A673 (cell line): ENCODE measurements around the gene BOLA1.
"Not testable (repeated sequence)": the region's sequence is repeated elsewhere in the genome, so short reads cannot be mapped to it uniquely, and the experiment has no call there.

Source experiments
- EZH2 ChIP-seq: fragments of 200-600 bp; sonication (generic); IDR thresholded peaks from 2 replicates; pipeline ENCODE4 v1.6.1; 2017; ENCODE audit warnings: borderline replicate concordance, low read depth, mild to moderate bottlenecking, mixed read lengths, antibody characterized with exemption, low read length; ENCODE audit not compliant: poor library complexity, severe bottlenecking
- TF ChIP-seq, protein P1 (sequence below): fragments of 300-800, 200-600 bp; sonication (generic); conservative IDR thresholded peaks from 2 replicates; pipeline ENCODE4 v1.5.1; 2017; ENCODE audit warnings: low read depth, mild to moderate bottlenecking, antibody characterized with exemption, low read length, moderate library complexity, mixed read lengths

DNA sequence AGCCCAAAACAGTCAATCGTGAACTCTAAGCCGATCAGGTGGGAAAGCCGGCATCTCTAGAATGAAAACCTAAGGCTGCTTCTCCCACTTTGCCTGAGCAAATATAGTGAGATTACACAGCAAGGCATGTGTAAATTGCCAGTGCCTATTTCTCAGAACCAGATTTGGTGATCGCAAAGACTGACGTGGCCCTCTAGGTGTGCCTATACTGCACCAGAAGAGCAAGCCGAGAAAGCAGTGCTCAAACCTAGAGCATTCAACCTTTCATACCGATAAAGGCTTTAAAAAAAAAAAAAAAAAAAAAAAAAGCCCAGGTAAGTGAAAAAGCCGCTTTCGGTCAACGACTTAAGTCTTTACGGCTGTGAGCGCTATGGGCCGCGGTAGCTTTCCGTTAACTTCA is 39.1 kb upstream of the BOLA1 start:
- TF ChIP-seq, protein P1, sequence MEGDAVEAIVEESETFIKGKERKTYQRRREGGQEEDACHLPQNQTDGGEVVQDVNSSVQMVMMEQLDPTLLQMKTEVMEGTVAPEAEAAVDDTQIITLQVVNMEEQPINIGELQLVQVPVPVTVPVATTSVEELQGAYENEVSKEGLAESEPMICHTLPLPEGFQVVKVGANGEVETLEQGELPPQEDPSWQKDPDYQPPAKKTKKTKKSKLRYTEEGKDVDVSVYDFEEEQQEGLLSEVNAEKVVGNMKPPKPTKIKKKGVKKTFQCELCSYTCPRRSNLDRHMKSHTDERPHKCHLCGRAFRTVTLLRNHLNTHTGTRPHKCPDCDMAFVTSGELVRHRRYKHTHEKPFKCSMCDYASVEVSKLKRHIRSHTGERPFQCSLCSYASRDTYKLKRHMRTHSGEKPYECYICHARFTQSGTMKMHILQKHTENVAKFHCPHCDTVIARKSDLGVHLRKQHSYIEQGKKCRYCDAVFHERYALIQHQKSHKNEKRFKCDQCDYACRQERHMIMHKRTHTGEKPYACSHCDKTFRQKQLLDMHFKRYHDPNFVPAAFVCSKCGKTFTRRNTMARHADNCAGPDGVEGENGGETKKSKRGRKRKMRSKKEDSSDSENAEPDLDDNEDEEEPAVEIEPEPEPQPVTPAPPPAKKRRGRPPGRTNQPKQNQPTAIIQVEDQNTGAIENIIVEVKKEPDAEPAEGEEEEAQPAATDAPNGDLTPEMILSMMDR: not testable (repeated sequence)
- TF ChIP-seq EZH2: not testable (repeated sequence)
